ENCODE measurements around the gene SIK1.
"Not testable (repeated sequence)": the region's sequence is repeated elsewhere in the genome, so short reads cannot be mapped to it uniquely, and the experiment has no call there.

The SIK1 gene

GRCh38 chr21:43440835-43441727, 14.2 kb upstream of the SIK1 start:
- DNase-seq (ENCODE audit: extremely low read depth, low read depth) = not testable (repeated sequence)

GRCh38 chr21:43439316-43440075, 12.6 kb upstream of the SIK1 start:
- DNase-seq (ENCODE audit: extremely low read depth, low read depth) = not testable (repeated sequence)

DNA sequence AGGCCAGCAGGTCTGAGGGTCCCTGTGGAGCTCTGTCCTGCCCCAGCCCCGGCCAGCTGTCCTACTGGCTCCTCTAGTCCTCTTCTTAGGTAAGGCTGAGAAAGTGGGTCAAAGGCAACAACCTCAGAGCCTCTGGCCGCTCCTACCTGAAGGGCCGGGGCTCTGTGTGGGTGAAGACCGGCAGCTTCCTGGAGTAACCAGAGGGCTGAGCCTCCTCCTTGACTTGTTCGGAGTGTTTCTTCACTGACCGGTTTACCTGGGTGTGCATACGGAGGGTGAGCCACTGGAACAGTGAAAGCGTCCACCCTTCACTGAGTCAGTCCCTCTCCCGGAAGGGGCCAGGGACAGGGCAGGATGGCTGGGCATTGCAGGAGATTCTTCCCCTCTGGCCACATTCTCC, 9.3 kb upstream of the SIK1 start:
- DNase-seq (ENCODE audit: extremely low read depth, low read depth) = not testable (repeated sequence)

DNA sequence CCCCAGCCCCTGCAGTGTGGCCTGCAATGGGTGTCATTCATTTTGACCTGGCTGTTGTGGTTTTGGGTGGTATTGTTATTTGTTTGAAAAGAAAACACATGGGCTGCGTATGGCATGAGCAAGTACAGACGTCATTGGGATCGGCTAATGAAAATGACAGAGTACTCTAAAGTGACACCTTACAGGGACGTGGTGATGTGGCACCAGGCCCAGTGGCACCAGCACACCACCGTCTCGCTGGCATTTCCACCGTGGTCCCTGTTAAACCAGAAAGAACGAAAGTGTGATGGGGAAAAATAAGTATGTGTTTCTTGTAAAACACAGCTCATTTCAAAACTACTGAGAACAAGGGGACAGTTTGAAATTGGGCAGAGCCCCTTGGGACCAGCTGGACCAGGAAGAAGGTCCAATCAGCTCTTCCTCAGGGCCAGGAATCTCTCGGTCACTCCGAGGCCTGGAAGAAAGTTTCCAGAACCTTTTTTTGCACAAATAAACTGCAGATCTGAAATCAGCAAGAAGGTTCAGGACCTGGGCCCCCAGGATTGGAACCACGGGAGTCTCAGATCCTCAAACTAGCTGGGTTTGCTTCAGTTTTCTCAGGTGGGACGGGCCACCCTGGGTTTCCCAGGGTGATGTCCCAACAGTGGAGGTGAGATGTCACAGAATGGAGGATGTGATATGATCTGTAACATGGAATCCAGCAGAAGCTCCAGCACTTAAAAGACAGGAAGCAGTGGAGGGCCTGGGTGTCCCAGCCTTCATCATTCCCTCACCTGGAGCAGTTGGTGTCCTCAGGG, 6.6 kb upstream of the SIK1 start:
- DNase-seq (ENCODE audit: extremely low read depth, low read depth) = not testable (repeated sequence)

DNA sequence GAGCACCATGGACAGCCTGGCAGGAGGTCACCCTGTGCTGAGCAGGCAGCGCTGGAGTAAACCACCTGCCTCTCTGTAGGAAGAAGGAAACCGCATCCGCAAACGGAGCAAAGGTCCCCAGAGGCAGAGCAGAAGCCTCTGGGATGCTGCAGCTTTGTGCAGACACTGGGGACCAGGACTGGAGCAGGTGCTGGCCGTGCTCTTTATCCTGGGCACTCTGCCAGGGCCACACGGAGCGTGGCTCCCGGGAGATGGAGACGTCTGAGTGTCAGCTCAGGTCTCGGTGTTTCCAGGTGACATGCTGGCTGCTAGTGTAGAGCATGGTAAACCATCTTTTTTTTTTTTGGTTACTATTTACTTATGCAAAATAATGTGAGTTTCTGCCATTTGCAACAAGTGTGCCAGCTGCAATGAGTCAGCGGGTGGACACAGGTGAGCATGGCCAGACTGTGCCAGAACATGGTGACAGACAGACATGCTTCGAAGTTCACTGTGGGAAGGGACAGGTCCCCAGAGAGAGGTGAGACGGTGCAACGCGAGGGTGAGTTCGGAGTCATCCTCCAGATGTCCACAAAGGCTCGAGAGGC, 4.0 kb upstream of the SIK1 start:
- DNase-seq (ENCODE audit: extremely low read depth, low read depth) = not testable (repeated sequence)

DNA sequence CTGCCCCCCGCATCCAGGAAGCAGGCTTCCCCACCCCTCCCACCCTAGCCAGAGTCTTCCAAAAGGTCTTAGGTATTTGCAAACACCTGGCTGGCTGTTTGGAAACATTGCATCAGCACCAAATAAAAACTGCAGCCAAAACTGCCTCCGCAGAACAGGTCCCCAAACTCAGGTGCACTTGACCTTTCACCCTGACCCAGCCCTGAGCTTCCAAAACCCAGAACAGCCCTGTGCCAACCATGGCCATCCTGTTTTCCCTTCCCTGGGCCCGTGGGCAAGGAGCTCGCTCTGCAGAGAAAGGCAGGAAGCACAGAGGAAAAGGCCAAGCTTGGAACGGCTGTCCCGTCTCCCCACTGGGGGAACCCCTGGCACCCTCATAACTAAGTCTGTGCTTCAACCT, 2.0 kb upstream of the SIK1 start:
- not testable (repeated sequence) for DNase-seq (ENCODE audit: extremely low read depth, low read depth)

GRCh38 chr21:43427242-43427559, 270 bp upstream of the SIK1 start:
- DNase-seq (ENCODE audit: extremely low read depth, low read depth) = not testable (repeated sequence)

DNA sequence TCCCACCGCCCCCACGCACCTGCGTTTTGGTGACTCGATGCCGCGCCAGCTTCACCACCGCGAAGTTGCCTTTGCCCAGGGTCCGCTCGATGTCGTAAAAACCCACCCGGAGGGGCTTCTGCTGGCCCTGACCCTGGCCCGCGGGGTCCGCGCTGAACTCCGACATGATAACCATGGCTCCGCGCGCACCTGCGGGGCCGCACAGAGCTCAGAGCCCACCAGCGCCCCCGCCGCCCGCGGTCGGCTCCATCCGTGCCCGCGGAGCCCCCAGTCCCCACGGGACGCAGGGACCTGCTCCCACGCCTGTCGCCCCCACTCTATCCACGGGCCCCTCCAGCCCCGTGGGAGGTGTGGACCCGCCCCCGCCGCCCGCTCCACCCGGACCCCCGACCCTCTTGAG, 927 bp downstream of the SIK1 start:
- not testable (repeated sequence) for DNase-seq (ENCODE audit: extremely low read depth, low read depth)

DNA sequence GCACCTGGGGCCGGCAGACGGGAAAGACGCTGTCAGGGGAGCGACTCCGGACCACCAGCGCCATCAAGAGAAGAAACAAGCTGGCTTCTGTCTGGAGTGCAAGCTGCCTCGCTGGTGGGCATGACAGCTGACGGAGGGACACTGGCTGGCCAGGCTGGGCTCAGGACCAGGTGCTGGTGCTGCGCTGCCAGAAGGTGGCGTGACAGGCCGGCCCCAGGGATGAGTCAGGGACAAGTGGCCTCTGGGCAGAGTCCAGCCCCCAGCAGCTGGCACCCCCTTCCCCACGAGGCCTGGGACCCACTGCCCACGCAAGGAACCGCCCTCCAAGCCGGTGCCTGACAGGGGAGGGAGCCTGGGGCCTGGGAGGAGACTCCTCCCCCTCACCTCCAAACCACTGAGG, 7.5 kb downstream of the SIK1 start:
- DNase-seq (ENCODE audit: extremely low read depth, low read depth) = not testable (repeated sequence)

- not testable (repeated sequence) for DNase-seq (ENCODE audit: extremely low read depth, low read depth)
Measured at GRCh38 chr21:43414576-43414975, 12.4 kb downstream of the SIK1 start.

- DNase-seq (ENCODE audit: extremely low read depth, low read depth) = not testable (repeated sequence)
Measured at GRCh38 chr21:43412020-43412788, 14.7 kb downstream of the SIK1 start.

GRCh38 chr21:43410456-43411068, 16.4 kb downstream of the SIK1 start:
- not testable (repeated sequence) for DNase-seq (ENCODE audit: extremely low read depth, low read depth)

DNA sequence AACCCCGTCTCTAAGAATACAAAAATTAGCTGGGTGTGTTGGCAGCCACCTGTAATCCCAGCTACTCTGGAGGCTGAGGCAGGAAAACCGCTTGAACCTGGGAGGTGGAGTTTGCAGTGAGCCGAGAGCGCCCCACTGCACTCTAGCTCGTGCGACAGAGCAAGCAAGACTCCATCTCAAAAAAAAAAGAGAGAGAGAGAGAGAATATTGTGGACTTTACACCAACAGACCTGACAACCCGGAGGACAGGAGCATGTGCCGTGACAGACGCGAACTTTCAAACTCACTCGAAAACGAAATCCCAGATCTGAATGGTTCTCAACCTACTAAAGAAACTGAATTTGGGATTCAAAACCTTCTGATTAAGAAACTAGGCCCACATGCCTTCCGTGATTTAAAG, 19.8 kb downstream of the SIK1 start:
- not testable (repeated sequence) for DNase-seq (ENCODE audit: extremely low read depth, low read depth)

- DNase-seq (ENCODE audit: extremely low read depth, low read depth) = not testable (repeated sequence)
Measured at GRCh38 chr21:43404450-43404849, 22.5 kb downstream of the SIK1 start.

DNA sequence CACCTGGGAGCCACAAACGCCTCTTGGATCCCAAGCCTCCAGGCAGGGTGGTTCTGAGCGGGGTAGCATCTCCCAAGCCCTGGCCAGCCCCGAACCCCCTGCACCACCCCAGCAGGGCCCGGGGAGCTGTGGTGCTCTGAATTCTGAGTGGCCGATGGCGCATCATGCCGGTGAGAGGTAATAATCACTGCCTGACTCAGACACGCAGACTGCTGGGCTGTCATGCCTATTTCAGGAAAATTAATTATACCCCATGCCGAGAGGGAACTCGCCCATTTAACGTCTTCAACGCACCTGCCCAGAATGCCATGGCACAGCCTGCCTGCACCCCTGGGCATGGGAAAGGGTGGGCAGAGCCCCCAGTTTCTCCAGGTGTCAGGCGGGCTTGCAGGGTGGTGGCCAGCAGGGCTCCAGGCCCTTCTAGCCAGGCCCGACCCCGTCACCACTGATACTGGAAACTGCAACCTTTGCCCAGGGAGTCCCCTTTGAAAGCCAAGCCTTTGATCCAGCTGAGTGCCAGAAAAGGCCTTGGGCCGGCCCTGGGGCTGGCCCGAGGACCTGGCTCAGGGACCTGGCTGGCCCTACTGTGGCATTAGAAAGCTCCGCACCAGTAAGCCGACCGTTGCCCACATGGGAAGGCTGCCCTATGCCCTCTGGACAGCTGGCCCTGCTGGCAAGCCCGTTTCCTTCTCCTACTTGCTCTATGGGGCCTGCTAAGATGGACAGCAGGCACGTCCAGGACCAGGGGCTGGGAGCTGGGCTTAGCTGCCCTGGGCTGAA, 23.1 kb downstream of the SIK1 start:
- DNase-seq (ENCODE audit: extremely low read depth, low read depth) = not testable (repeated sequence)

GRCh38 chr21:43401125-43401524, 25.8 kb downstream of the SIK1 start:
- DNase-seq (ENCODE audit: extremely low read depth, low read depth) = not testable (repeated sequence)

DNA sequence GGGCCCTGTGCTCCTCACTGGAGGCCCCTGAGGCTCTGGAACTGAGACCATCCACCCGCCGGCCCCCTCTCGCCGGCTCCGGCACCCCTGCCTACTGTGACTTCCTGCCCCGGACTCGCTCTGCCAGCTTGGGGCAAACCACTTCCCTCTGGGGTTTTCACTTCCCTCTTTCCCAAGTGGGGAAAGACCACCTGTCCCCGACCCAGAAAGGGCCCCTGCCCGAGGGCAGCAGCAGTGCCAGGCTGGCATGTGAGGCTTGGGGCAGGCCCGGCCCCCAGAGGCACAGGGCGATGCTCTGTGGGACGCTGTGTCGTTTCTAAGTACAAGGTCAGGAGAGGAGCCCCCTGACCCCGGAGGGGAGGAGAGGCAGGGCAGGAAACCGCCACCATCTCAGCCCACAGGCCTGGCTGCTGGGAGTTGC, 27.3 kb downstream of the SIK1 start:
- DNase-seq (ENCODE audit: extremely low read depth, low read depth) = not testable (repeated sequence)

DNA sequence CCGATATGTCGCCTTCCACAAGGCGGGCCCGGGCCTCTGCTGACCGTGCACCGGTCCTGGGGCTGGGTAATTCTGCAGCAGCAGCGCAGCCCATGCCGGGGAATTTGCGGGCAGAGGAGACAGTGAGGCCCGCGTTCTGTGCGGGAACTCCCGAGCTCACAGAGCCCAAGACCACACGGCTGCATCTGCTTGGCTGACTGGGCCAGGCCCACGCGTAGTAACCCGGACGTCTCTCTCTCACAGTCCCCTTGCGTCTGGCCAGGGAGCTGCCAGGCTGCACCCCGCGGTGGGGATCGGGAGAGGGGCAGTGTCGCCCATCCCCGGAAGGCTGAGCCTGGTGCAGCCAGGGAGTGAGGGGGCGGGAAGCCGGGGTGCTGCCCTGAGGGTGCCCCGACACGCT, 27.8 kb downstream of the SIK1 start:
- DNase-seq (ENCODE audit: extremely low read depth, low read depth) = not testable (repeated sequence)

DNA sequence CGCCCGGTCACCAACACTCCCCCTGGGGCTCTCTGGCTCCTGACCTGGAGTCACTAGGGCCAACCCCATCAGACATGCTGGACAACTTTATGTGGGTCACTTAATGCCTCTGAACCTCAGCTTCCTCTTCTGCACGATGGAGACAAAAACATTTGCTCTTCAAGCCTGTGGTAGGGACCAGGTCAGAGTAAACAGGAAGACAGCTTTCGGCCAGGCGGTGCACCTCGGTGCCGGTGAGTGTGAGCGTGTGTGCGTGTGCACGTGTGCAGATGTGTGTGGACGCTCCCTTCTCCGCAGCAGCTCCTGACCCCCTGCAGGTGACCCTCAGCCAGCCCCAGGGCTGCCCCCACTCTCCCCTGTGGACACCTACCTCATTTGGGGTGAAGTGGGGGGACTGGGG, 28.4 kb downstream of the SIK1 start:
- not testable (repeated sequence) for DNase-seq (ENCODE audit: extremely low read depth, low read depth)
